Neural progenitor cell (in vitro differentiated cells): ENCODE measurements around the gene PTPRT. TPM values are rescaled to one million over a fixed set of nuclear protein-coding genes. Genes with fewer than 3 reads are reported as not detected.

Experiments used
- DNase-seq: peaks from one replicate; pipeline ENCODE4 v3.0.0-alpha.2; 2016; ENCODE audit warnings: low spot score
- H2AFZ ChIP-seq: fragments of 200-600 bp; sonication (generic); replicated peaks from 2 replicates; pipeline ENCODE4 v1.6.1; 2016; ENCODE audit warnings: antibody characterized with exemption
- H3F3A ChIP-seq: fragments of 200-600 bp; sonication (generic); 2 replicates; pipeline ENCODE4 v1.6.1; 2016; ENCODE audit warnings: antibody characterized with exemption, low read depth
- H3K27ac ChIP-seq: fragments of 200-600 bp; sonication (generic); 2 replicates; pipeline ENCODE4 v1.5.1; 2016; ENCODE audit warnings: mild to moderate bottlenecking
- H3K27me3 ChIP-seq: fragments of 200-600 bp; sonication (generic); 2 replicates; pipeline ENCODE4 v1.6.1; 2016; ENCODE audit warnings: mild to moderate bottlenecking, moderate library complexity
- H3K36me3 ChIP-seq: fragments of 200-600 bp; sonication (generic); 2 replicates; pipeline ENCODE4 v1.5.1; 2016
- H3K4me1 ChIP-seq: fragments of 200-600 bp; sonication (generic); 2 replicates; pipeline ENCODE4 v1.6.1; 2016; ENCODE audit warnings: mixed run types
- H3K4me2 ChIP-seq: fragments of 200-600 bp; sonication (generic); 2 replicates; pipeline ENCODE4 v1.6.1; 2016
- H3K4me3 ChIP-seq: fragments of 200-600 bp; sonication (generic); 2 replicates; pipeline ENCODE4 v1.5.1; 2016
- H3K79me2 ChIP-seq: fragments of 200-600 bp; sonication (generic); 2 replicates; pipeline ENCODE4 v1.6.1; 2016; ENCODE audit warnings: low read depth
- H3K9ac ChIP-seq: fragments of 200-600 bp; sonication (generic); 2 replicates; pipeline ENCODE4 v1.6.1; 2016
- H3K9me3 ChIP-seq: fragments of 200-600 bp; sonication (generic); 2 replicates; pipeline ENCODE4 v1.5.1; 2016; ENCODE audit warnings: low read depth
- H4K20me1 ChIP-seq: fragments of 200-600 bp; sonication (generic); 2 replicates; pipeline ENCODE4 v1.6.1; 2016; ENCODE audit warnings: low read depth
- H3K27ac Mint-ChIP-seq: 3 replicates; pipeline ENCODE4 v1.8.0; 2021; ENCODE audit warnings: mixed read lengths
- H3K27me3 Mint-ChIP-seq: 2 replicates; pipeline ENCODE4 v1.8.0; 2022; ENCODE audit warnings: low read depth, mild to moderate bottlenecking, inconsistent platforms, moderate library complexity, mixed read lengths; ENCODE audit not compliant: insufficient read depth
- H3K36me3 Mint-ChIP-seq: 3 replicates; pipeline ENCODE4 v1.8.0; 2021; ENCODE audit warnings: mixed read lengths
- H3K4me1 Mint-ChIP-seq: 3 replicates; pipeline ENCODE4 v1.8.0; 2021; ENCODE audit warnings: mixed read lengths
- H3K4me3 Mint-ChIP-seq: 3 replicates; pipeline ENCODE4 v1.8.0; 2021; ENCODE audit warnings: mild to moderate bottlenecking, moderate library complexity, mixed read lengths
- H3K9me3 Mint-ChIP-seq: 3 replicates; pipeline ENCODE4 v1.8.0; 2020; ENCODE audit warnings: mixed read lengths
- EZH2 ChIP-seq: fragments of 200-600 bp; sonication (generic); IDR thresholded peaks from 2 replicates; pipeline ENCODE4 v1.6.1; 2017; ENCODE audit warnings: antibody characterized with exemption, mild to moderate bottlenecking, moderate library complexity
- EZH2phosphoT487 ChIP-seq: fragments of 200-600 bp; sonication (generic); IDR thresholded peaks from 2 replicates; pipeline ENCODE4 v1.6.1; 2017; ENCODE audit warnings: antibody characterized with exemption
- total RNA-seq: library from RNA; depleted of rRNA; stranded (reverse); fragments of >200 nt; gene quantifications from 2 replicates; pipeline ENCODE4 v1.2.3, GENCODE V29; 2015; ENCODE audit warnings: low replicate concordance
- TF ChIP-seq, protein P1 (sequence below): fragments of 200-600 bp; sonication (generic); IDR thresholded peaks from 2 replicates; pipeline ENCODE4 v1.5.1; 2017; ENCODE audit warnings: antibody characterized with exemption, mild to moderate bottlenecking

PTPRT gene
- total RNA-seq, 1 donor from 2014 or later = 1.1 TPM

DNA sequence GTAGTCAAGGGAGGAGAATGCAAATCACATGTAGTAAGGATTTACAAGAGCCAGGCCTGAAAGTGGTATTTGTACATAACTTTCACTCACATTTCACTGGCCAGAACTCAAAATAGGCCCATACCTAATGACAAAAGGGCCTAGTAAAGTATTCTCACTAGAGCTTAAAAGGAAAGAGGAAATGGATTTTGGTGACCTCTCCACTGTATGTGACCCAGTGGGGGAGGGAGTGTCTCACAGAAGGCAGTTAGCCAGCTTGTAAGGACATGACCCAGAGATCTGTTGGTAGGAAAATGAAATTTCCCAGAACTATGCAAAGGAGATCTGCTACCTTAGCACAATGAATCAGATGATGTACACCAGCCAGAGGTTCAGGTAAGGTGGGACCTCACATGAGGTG lies 124.4 kb downstream of the PTPRT start:
- Mint-ChIP-seq H3K27ac (no peak overlapping the region), H3K4me3 (no peak overlapping the region), H3K9me3 (peaks cover 2% of the 10 kb centered on the region), H3K36me3 (no peaks in the 10 kb centered on the region), H3K27me3 (peaks cover 6% of the 10 kb centered on the region), H3K4me1 (no peaks in the 10 kb centered on the region)
- no peak overlapping the region for H3K9ac ChIP-seq
- H3K27ac ChIP-seq = no peak overlapping the region
- no peaks in the 10 kb centered on the region for H4K20me1 ChIP-seq
- H3K4me2 ChIP-seq = no peak overlapping the region
- H3F3A ChIP-seq = no peaks in the 10 kb centered on the region
- H2AFZ ChIP-seq = no peak overlapping the region
- no peaks in the 10 kb centered on the region for H3K9me3 ChIP-seq
- H3K4me3 ChIP-seq = no peak overlapping the region
- DNase-seq = no peak
- no peaks in the 10 kb centered on the region for H3K36me3 ChIP-seq
- no peaks in the 10 kb centered on the region for H3K79me2 ChIP-seq
- no peaks in the 10 kb centered on the region for H3K4me1 ChIP-seq
- TF ChIP-seq EZH2 = no peak
- no peak for TF ChIP-seq EZH2phosphoT487
- TF ChIP-seq, protein P1, sequence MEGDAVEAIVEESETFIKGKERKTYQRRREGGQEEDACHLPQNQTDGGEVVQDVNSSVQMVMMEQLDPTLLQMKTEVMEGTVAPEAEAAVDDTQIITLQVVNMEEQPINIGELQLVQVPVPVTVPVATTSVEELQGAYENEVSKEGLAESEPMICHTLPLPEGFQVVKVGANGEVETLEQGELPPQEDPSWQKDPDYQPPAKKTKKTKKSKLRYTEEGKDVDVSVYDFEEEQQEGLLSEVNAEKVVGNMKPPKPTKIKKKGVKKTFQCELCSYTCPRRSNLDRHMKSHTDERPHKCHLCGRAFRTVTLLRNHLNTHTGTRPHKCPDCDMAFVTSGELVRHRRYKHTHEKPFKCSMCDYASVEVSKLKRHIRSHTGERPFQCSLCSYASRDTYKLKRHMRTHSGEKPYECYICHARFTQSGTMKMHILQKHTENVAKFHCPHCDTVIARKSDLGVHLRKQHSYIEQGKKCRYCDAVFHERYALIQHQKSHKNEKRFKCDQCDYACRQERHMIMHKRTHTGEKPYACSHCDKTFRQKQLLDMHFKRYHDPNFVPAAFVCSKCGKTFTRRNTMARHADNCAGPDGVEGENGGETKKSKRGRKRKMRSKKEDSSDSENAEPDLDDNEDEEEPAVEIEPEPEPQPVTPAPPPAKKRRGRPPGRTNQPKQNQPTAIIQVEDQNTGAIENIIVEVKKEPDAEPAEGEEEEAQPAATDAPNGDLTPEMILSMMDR = no peak
- no peaks in the 10 kb centered on the region for H3K27me3 ChIP-seq

DNA sequence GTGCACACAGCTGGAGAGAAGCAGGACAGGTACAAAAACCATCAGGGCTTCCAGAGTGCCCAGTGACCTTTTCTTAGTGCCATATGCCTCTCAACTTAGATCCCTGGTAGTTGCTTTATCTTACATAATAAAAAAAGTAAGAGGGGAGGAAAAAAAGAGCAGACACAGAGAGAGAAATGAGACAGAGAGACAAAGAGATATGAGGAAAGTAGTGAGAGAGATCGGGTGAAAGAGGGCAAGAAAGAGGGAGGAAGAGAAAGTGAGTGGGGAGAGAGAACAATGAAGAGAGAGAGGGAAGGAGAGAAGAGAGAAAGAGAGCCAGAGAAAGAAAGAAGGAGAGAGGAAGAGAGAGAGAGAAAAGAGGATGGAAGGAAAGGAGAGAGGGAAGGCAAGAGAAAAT lies 131.6 kb downstream of the PTPRT start:
- Histone ChIP-seq H3K4me3 (no peak overlapping the region), H4K20me1 (no peaks in the 10 kb centered on the region), H3K9ac (no peak overlapping the region), H3K27ac (no peak overlapping the region), H3K79me2 (no peaks in the 10 kb centered on the region), H3F3A (no peaks in the 10 kb centered on the region), H3K36me3 (no peaks in the 10 kb centered on the region), H3K4me2 (no peak overlapping the region), H3K9me3 (no peaks in the 10 kb centered on the region), H3K4me1 (no peaks in the 10 kb centered on the region), H3K27me3 (no peaks in the 10 kb centered on the region), H2AFZ (no peak overlapping the region)
- no peak for DNase-seq
- no peak for TF ChIP-seq EZH2phosphoT487
- TF ChIP-seq, protein P1 = no peak
- TF ChIP-seq EZH2 = no peak
- H3K4me3 Mint-ChIP-seq = no peak overlapping the region
- H3K36me3 Mint-ChIP-seq = no peaks in the 10 kb centered on the region
- H3K4me1 Mint-ChIP-seq = no peaks in the 10 kb centered on the region
- no peak overlapping the region for H3K27ac Mint-ChIP-seq
- peaks cover 4% of the 10 kb centered on the region for H3K27me3 Mint-ChIP-seq
- no peaks in the 10 kb centered on the region for H3K9me3 Mint-ChIP-seq

DNA sequence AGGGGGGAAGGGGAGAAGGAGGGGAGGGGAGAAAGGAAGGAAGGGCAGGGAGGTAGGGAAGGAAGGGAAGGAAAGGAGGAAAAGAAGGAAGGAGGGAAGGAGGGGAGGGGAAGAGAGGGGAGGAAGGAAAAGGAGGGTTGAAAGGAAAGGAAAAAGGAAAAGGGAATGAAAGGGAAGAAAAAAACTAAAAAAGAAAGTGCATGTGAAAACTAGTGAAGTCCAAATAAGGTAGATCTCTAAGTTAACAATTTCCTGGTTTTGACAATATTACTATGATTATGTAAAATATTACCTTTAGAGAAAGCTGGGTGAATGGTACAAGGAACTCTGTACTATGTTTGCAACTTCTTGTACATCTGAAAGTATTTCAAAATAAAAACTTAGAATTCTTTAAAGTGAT lies 132.4 kb downstream of the PTPRT start:
- no peak overlapping the region for H3K9ac ChIP-seq
- no peak overlapping the region for H3K4me3 Mint-ChIP-seq
- H3K4me1 ChIP-seq = no peaks in the 10 kb centered on the region
- no peaks in the 10 kb centered on the region for H3K79me2 ChIP-seq
- no peaks in the 10 kb centered on the region for H3K27me3 ChIP-seq
- H3K9me3 ChIP-seq = no peaks in the 10 kb centered on the region
- no peak for TF ChIP-seq EZH2
- TF ChIP-seq EZH2phosphoT487 = no peak
- TF ChIP-seq, protein P1 = no peak
- H3K27me3 Mint-ChIP-seq = peaks cover 4% of the 10 kb centered on the region
- H3K36me3 ChIP-seq = no peaks in the 10 kb centered on the region
- no peaks in the 10 kb centered on the region for H3K4me1 Mint-ChIP-seq
- H3K4me3 ChIP-seq = no peak overlapping the region
- H4K20me1 ChIP-seq = no peaks in the 10 kb centered on the region
- DNase-seq = no peak
- H3K9me3 Mint-ChIP-seq = no peaks in the 10 kb centered on the region
- H3K4me2 ChIP-seq = no peak overlapping the region
- H3F3A ChIP-seq = no peaks in the 10 kb centered on the region
- no peak overlapping the region for H3K27ac Mint-ChIP-seq
- no peak overlapping the region for H2AFZ ChIP-seq
- no peak overlapping the region for H3K27ac ChIP-seq
- no peaks in the 10 kb centered on the region for H3K36me3 Mint-ChIP-seq
